Stimulated activated CD8-positive, alpha-beta memory T cell treated with anti-CD3 and anti-CD28 coated beads, Interleukin-2, amount 100 ng/mL, for 1 hour (primary cell): Measurements from ENCODE around the gene MYCBPAP.

Experiments used
- DNase-seq, 2 donors: peaks; one replicate each; pipeline ENCODE4 v3.0.0-alpha.2; 2020; ENCODE audit warnings: low read depth in 2 of 2

MYCBPAP gene

GRCh38 chr17:50572541-50572940 is 64.3 kb downstream of the MYCBPAP start:
- no peak for DNase-seq

GRCh38 chr17:50573866-50574611 is 65.8 kb downstream of the MYCBPAP start:
- no peak for DNase-seq

- DNase-seq, result no peak
Observed at GRCh38 chr17:50575581-50576210, 67.5 kb downstream of the MYCBPAP start.

- no peak for DNase-seq
Observed at GRCh38 chr17:50576864-50577263, 68.6 kb downstream of the MYCBPAP start.

- DNase-seq, result no peak
Observed at GRCh38 chr17:50577451-50577954, 69.3 kb downstream of the MYCBPAP start.

GRCh38 chr17:50578173-50578572 is 69.9 kb downstream of the MYCBPAP start:
- no peak for DNase-seq

GRCh38 chr17:50579399-50579798 is 71.2 kb downstream of the MYCBPAP start:
- no peak for DNase-seq

- DNase-seq, result no peak
Observed at GRCh38 chr17:50580646-50581045, 72.4 kb downstream of the MYCBPAP start.
